Measurements from ENCODE around the gene NSD1. TPM values are rescaled to one million over a fixed set of nuclear protein-coding genes. Genes with fewer than 3 reads are reported as not detected.

The NSD1 gene
- polyA plus RNA-seq, 1 donor (not counting 4 experiments of a cell fraction or from before 2014, with no cell fraction given) = 13.6 TPM

DNA sequence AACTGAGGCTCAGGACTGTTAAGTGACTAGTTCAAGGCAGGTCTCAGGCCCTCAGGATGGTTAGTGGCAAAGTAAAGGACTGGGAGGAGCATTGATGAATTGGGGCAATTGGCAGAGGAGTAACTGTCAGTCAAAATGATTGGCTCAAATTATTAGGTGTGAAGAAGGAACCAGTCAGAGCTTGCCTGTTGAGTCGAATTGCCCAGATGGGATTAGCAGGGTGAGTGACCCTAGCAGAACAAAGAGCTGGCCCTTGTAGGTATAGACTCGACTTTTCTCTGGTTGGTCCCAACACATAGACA lies 2.6 kb upstream of the NSD1 start:
- DNase-seq (ENCODE audit: low read depth, low spot score) = no peak

DNA sequence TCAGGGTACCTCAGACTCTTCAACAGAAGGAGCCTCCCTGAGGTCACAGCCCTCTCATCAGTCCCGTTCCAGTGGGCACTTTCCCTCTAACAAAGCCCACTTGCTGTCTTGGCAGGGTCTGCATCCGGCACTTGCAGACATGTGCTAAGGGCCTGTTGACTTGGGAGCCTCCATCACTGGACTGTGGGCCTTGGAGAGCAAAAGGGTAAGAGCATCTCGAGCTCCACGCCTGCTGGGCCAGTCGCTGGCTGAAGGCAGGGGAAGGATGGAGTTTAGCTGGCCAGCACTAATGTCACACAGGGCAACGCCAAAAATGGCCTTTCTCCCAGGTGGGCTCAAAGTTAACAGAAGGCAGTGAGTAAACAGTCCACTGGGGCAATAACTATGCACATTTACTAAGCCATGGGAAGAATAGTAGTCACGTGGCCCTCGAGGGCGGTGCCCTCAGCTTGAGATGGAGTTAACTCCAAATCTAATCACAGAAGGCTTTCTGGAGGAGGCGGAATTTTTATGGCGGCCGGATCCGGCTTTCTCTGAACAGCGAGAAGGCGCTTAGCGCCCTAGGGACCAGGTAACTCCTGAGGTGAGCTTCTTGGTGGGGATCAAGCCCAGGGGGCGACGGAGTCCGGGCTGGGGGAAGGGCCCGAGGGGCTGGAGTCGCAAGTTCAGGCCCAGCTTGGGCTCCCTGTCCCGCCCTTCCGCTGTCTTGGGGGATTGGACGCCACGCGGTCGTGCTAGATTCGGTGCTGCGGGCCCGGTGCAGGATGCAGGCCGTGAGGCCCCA lies 2.0 kb upstream of the NSD1 start:
- H3K36me3 ChIP-seq (ENCODE audit: control insufficient read depth in 2 of 2, extremely low read depth in 1 of 2, insufficient read depth in 2 of 2, low read length in 2 of 2) = peaks cover 3 to 8% of the 10 kb centered on the region in 2 experiments
- no peak overlapping the region for H3K9ac ChIP-seq (ENCODE audit: control insufficient read depth, extremely low read depth, insufficient read depth, low read length)
- H3K27me3 ChIP-seq (ENCODE audit: control insufficient read depth, extremely low read depth, insufficient read depth, low read length) = no peaks in the 10 kb centered on the region
- H3K9me1 ChIP-seq (ENCODE audit: control insufficient read depth, extremely low read depth, insufficient read depth, low read length) = no peaks in the 10 kb centered on the region
- DNase-seq (ENCODE audit: low read depth, low spot score) (no peak), FAIRE-seq (no peak)
- no peak overlapping the region for H2AFZ ChIP-seq (ENCODE audit: control insufficient read depth, low read length)
- no peak overlapping the region for H3K4me2 ChIP-seq (ENCODE audit: control insufficient read depth, extremely low read depth, insufficient read depth, low read depth, low read length)
- H3K79me2 ChIP-seq (ENCODE audit: control insufficient read depth, insufficient read depth, low read length) = peaks cover 18% of the 10 kb centered on the region
- TF ChIP-seq EZH2 (IDR thresholded peaks at IDR 0.05; ENCODE audit: low read length) = no peak
- TF ChIP-seq, protein P1, sequence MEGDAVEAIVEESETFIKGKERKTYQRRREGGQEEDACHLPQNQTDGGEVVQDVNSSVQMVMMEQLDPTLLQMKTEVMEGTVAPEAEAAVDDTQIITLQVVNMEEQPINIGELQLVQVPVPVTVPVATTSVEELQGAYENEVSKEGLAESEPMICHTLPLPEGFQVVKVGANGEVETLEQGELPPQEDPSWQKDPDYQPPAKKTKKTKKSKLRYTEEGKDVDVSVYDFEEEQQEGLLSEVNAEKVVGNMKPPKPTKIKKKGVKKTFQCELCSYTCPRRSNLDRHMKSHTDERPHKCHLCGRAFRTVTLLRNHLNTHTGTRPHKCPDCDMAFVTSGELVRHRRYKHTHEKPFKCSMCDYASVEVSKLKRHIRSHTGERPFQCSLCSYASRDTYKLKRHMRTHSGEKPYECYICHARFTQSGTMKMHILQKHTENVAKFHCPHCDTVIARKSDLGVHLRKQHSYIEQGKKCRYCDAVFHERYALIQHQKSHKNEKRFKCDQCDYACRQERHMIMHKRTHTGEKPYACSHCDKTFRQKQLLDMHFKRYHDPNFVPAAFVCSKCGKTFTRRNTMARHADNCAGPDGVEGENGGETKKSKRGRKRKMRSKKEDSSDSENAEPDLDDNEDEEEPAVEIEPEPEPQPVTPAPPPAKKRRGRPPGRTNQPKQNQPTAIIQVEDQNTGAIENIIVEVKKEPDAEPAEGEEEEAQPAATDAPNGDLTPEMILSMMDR (optimal IDR thresholded peaks at IDR 0.05 in 1 of 3, IDR thresholded peaks at IDR 0.05 in 1 of 3, conservative IDR thresholded peaks at IDR 0.05 in 1 of 3; ENCODE audit: extremely low read depth in 1 of 3, insufficient read depth in 2 of 3, low read length in 3 of 3) = no peak
- no peak overlapping the region for H3K27ac ChIP-seq (ENCODE audit: control insufficient read depth, insufficient read depth, low read length)
- peaks cover 25% of the 10 kb centered on the region for H3K4me1 ChIP-seq (ENCODE audit: control insufficient read depth, extremely low read depth, insufficient read depth, low read length)
- H3K4me3 ChIP-seq (ENCODE audit: control insufficient read depth in 2 of 3, extremely low read depth in 1 of 3, insufficient read depth in 2 of 3, low read depth in 1 of 3, low read length in 3 of 3) = no peak overlapping the region
- dilution Hi-C loops (cut with MboI; ENCODE audit: extremely low pct_ligation_motif_present, low sequenced_read_pairs) = no loop called here
- H4K20me1 ChIP-seq (ENCODE audit: control insufficient read depth, extremely low read depth, insufficient read depth, low read length) = no peaks in the 10 kb centered on the region
- H3K9me3 ChIP-seq (ENCODE audit: control insufficient read depth, low read depth, low read length) = no peaks in the 10 kb centered on the region

More for the DNA sequence above, 2.6 kb upstream of the NSD1 start:
- Histone ChIP-seq H3K36me3 (ENCODE audit: control insufficient read depth in 2 of 2, extremely low read depth in 1 of 2, insufficient read depth in 2 of 2, low read length in 2 of 2) (peaks cover 3 to 8% of the 10 kb centered on the region in 2 experiments), H3K79me2 (ENCODE audit: control insufficient read depth, insufficient read depth, low read length) (peaks cover 12% of the 10 kb centered on the region), H3K9me1 (ENCODE audit: control insufficient read depth, extremely low read depth, insufficient read depth, low read length) (no peaks in the 10 kb centered on the region), H3K4me2 (ENCODE audit: control insufficient read depth, extremely low read depth, insufficient read depth, low read depth, low read length) (no peak overlapping the region), H3K27ac (ENCODE audit: control insufficient read depth, insufficient read depth, low read length) (no peak overlapping the region), H3K9ac (ENCODE audit: control insufficient read depth, extremely low read depth, insufficient read depth, low read length) (no peak overlapping the region), H4K20me1 (ENCODE audit: control insufficient read depth, extremely low read depth, insufficient read depth, low read length) (no peaks in the 10 kb centered on the region), H3K9me3 (ENCODE audit: control insufficient read depth, low read depth, low read length) (no peaks in the 10 kb centered on the region), H3K4me3 (ENCODE audit: control insufficient read depth in 2 of 3, extremely low read depth in 1 of 3, insufficient read depth in 2 of 3, low read depth in 1 of 3, low read length in 3 of 3) (no peak overlapping the region), H2AFZ (ENCODE audit: control insufficient read depth, low read length) (no peak overlapping the region), H3K4me1 (ENCODE audit: control insufficient read depth, extremely low read depth, insufficient read depth, low read length) (peaks cover 19% of the 10 kb centered on the region), H3K27me3 (ENCODE audit: control insufficient read depth, extremely low read depth, insufficient read depth, low read length) (no peaks in the 10 kb centered on the region)
- dilution Hi-C loops (cut with MboI; ENCODE audit: extremely low pct_ligation_motif_present, low sequenced_read_pairs) = no loop called here
- TF ChIP-seq, protein P1 (optimal IDR thresholded peaks at IDR 0.05 in 1 of 3, IDR thresholded peaks at IDR 0.05 in 1 of 3, conservative IDR thresholded peaks at IDR 0.05 in 1 of 3; ENCODE audit: extremely low read depth in 1 of 3, insufficient read depth in 2 of 3, low read length in 3 of 3) = no peak
- no peak for TF ChIP-seq EZH2 (IDR thresholded peaks at IDR 0.05; ENCODE audit: low read length)
- FAIRE-seq = no peak

Measured in keratinocyte (primary cell).